ENCODE results near the gene RAB6A. TPM values are rescaled to one million over a fixed set of nuclear protein-coding genes. Genes with fewer than 3 reads are reported as not detected.

Gene RAB6A
- total RNA-seq, 4 donors from 2014 or later, result 119 to 178 (median 151) TPM

DNA sequence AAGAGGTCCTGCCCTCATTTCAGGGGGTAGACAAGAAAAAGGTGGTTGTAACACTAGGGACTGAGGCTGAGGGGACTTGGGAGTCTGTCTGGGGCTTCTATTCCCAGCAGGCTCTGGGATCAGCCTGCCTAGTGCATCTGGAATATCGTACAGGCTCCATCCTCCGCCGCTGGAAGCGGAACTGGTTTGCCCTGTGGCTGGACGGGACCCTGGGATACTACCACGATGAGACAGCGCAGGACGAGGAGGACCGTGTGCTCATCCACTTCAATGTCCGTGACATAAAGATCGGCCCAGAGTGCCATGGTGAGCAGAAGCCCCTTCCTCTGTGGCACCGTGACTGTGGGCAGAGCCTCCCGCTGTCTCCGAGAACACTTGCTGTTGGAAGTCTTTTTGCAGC lies 110.5 kb downstream of the RAB6A start:
- intact Hi-C loops (cut with DNase I; ENCODE audit: low total_unique reads), result no loop called here
- WGBS, 2 donors, result 93 to 95% methylated on average over 14 of the region's 14 CpGs

DNA sequence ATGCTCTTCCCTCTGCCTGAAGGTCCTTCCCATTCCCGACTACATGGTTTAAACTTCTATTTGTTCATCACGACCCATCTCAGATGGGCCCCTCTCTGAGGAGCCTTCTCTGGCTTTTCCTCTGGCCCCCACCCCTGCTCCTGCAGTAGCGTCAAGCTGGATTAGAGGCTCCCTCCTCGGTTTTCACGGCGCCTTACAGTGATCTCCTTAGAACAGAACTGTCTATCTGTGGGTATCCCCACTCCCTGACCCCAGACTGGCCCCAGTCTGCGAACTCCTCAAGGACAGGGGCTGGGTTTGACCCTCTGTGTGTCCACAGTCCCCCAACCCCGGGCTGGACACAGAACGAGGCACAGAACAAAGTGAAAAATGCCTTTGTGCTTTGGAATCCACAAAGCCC lies 111.7 kb downstream of the RAB6A start:
- no peak for DNase-seq (ENCODE audit: low spot score in 2 of 2)
- intact Hi-C loops (cut with DNase I; ENCODE audit: low total_unique reads), result no loop called here
- no peak for TF ChIP-seq POLR2A (IDR thresholded peaks at IDR 0.05)
- TF ChIP-seq, protein P1, sequence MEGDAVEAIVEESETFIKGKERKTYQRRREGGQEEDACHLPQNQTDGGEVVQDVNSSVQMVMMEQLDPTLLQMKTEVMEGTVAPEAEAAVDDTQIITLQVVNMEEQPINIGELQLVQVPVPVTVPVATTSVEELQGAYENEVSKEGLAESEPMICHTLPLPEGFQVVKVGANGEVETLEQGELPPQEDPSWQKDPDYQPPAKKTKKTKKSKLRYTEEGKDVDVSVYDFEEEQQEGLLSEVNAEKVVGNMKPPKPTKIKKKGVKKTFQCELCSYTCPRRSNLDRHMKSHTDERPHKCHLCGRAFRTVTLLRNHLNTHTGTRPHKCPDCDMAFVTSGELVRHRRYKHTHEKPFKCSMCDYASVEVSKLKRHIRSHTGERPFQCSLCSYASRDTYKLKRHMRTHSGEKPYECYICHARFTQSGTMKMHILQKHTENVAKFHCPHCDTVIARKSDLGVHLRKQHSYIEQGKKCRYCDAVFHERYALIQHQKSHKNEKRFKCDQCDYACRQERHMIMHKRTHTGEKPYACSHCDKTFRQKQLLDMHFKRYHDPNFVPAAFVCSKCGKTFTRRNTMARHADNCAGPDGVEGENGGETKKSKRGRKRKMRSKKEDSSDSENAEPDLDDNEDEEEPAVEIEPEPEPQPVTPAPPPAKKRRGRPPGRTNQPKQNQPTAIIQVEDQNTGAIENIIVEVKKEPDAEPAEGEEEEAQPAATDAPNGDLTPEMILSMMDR (IDR thresholded peaks at IDR 0.05), result no peak
- H3K4me3 ChIP-seq (ENCODE audit: low read depth, poor library complexity, severe bottlenecking), result no peak overlapping the region
- WGBS, 2 donors, result 69 to 70% methylated on average over 9 of the region's 9 CpGs

More for the DNA sequence above, 110.5 kb downstream of the RAB6A start:
- no peak overlapping the region for H3K4me3 ChIP-seq (ENCODE audit: low read depth, poor library complexity, severe bottlenecking)
- TF ChIP-seq, protein P1 (IDR thresholded peaks at IDR 0.05), result no peak
- TF ChIP-seq POLR2A (IDR thresholded peaks at IDR 0.05), result no peak
- no peak for DNase-seq (ENCODE audit: low spot score in 2 of 2)

DNA sequence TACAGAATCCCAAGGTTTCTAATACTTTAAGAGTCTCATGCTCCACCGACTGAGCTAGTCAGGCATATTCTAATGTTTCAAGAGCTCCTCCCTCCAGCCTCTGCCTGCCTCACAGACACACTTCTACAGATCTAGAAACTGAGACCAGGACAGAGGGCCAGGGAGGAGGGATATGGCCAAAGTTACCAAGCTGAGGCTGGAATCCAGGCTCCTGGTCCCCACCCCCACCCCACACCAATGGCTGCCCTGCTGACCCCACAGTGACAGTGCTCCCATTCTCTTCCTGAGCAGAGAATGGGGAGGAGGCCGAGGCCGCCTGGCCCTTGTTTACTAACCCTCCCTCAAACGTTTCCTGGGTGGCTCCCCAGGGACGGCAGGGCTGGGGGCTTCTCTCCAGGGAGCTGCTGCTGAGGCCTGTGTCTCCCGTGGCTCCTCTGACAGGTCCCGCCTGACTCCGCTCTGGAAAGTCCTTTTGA lies 112.3 kb downstream of the RAB6A start:
- H3K4me3 ChIP-seq (ENCODE audit: low read depth, poor library complexity, severe bottlenecking), result no peak overlapping the region
- no peak for TF ChIP-seq POLR2A (IDR thresholded peaks at IDR 0.05)
- TF ChIP-seq, protein P1 (IDR thresholded peaks at IDR 0.05), result no peak
- intact Hi-C loops (cut with DNase I; ENCODE audit: low total_unique reads), result no loop called here
- WGBS, 2 donors, result 63 to 71% methylated on average over 8 of the region's 8 CpGs
- DNase-seq (ENCODE audit: low spot score in 2 of 2), result no peak

DNA sequence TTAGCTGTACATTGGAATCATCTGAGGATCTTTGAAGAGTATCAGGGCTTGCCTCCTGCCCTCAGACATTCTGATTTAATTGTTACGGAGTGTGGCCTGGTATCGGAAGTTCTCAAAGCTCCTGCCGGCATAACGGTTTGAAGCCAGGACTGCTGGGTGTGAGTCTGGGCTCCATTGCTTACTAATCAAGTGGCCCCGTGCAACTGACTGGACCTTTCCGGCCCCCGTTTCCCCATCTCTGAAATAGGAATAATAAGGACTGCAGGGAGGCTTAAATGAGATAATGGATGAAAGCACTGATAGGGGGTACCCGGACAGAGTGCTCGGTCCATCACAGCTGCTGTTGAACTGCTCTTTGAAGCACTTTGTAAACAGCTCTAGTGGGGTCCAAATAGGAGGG lies 112.8 kb downstream of the RAB6A start:
- WGBS, 2 donors, result 92 to 93% methylated on average over 9 of the region's 9 CpGs
- intact Hi-C loops (cut with DNase I; ENCODE audit: low total_unique reads), result no loop called here
- no peak overlapping the region for H3K4me3 ChIP-seq (ENCODE audit: low read depth, poor library complexity, severe bottlenecking)
- TF ChIP-seq POLR2A (IDR thresholded peaks at IDR 0.05), result no peak
- TF ChIP-seq, protein P1 (IDR thresholded peaks at IDR 0.05), result no peak
- DNase-seq (ENCODE audit: low spot score in 2 of 2), result no peak

DNA sequence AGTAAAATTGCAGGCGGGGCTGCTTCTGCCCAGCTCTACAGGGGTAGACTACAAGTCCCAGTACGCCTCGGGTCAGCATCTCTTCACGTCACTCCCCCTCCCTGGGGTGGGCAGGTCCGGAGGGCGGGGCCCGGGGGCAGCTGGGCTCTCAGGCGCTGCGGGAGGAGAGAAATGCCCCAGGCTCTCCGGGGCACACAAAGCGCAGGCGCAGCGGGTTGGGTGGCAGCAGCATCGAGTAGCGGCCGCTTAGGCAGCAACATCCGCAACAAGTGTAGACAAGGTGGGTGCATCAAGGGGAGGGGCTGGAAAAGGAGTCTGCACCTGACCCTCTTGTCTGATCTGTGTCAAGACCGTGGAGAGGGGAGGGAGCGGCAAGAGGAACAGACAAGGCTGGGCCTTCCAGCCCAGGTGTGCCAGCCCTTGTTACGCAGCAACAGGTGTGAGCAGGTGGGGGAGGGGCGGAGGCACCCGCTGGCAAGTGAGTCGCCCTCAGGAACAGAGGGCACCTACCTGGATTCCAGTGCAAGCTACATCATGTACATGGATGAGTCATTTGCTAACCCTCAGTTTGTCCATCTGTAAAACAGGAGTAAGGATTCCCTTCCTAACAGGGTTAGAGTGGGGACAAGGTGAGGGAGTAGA lies 113.3 kb downstream of the RAB6A start:
- peak; percentile 72 to 95 for DNase-seq (ENCODE audit: low spot score in 2 of 2)
- intact Hi-C loops (cut with DNase I; ENCODE audit: low total_unique reads), result no loop called here
- no peak overlapping the region for H3K4me3 ChIP-seq (ENCODE audit: low read depth, poor library complexity, severe bottlenecking)
- TF ChIP-seq, protein P1 (IDR thresholded peaks at IDR 0.05), result no peak
- TF ChIP-seq POLR2A (IDR thresholded peaks at IDR 0.05), result no peak
- WGBS, 2 donors, result 9 to 14% methylated on average over 23 of the region's 23 CpGs

Data from lower leg skin (tissue), 4 donors.